PC-9 (cell line): Measurements from ENCODE around the gene PADI3.

ENCODE experiments used
- CTCF ChIP-seq: fragments of 200-600 bp; sonication (generic); conservative IDR thresholded peaks from 2 replicates; pipeline ENCODE4 v1.6.1; 2017; ENCODE audit warnings: mixed run types, antibody characterized with exemption, mild to moderate bottlenecking, moderate library complexity
- EZH2 ChIP-seq: fragments of 200-600 bp; sonication (generic); IDR thresholded peaks from 2 replicates; pipeline ENCODE4 v1.8.0; 2017; ENCODE audit warnings: antibody characterized with exemption, low read depth

- TF ChIP-seq CTCF (no peak), EZH2 (no peak)
Observed at GRCh38 chr1:17227358-17227915, 21.5 kb upstream of the PADI3 start.
